HCEC 1CT (cell line): ENCODE results near the gene NOD1.
"Not testable (repeated sequence)": the region's sequence is repeated elsewhere in the genome, so short reads cannot be mapped to it uniquely, and the experiment has no call there.

ENCODE experiments used
- DNase-seq: peaks from one replicate; pipeline ENCODE4 v3.0.0-alpha.2; 2017

The NOD1 gene

GRCh38 chr7:30478349-30479201, at the start of gene NOD1:
NOD1 (minus strand) TSS chr7:30478784; CDS start chr7:30456921, 21,863 bp downstream.
- DNase-seq: peak; percentile 71

- DNase-seq: not testable (repeated sequence)
Observed at GRCh38 chr7:30527297-30527696, 48.7 kb upstream of the NOD1 start.

GRCh38 chr7:30526163-30526562, 47.6 kb upstream of the NOD1 start:
- no peak for DNase-seq

GRCh38 chr7:30525429-30525828, 46.8 kb upstream of the NOD1 start:
- DNase-seq: no peak

- DNase-seq: no peak
Observed at GRCh38 chr7:30524545-30524944, 46.0 kb upstream of the NOD1 start.

GRCh38 chr7:30523466-30523865, 44.9 kb upstream of the NOD1 start:
- no peak for DNase-seq

- DNase-seq: no peak
Observed at GRCh38 chr7:30522159-30522558, 43.6 kb upstream of the NOD1 start.

GRCh38 chr7:30521532-30521931, 42.9 kb upstream of the NOD1 start:
- DNase-seq: peak; percentile 9

- no peak for DNase-seq
Observed at GRCh38 chr7:30519122-30519521, 40.5 kb upstream of the NOD1 start.

- no peak for DNase-seq
Observed at GRCh38 chr7:30515761-30516160, 37.2 kb upstream of the NOD1 start.

- DNase-seq: no peak
Observed at GRCh38 chr7:30514776-30515175, 36.2 kb upstream of the NOD1 start.

- no peak for DNase-seq
Observed at GRCh38 chr7:30514177-30514576, 35.6 kb upstream of the NOD1 start.

- DNase-seq: no peak
Observed at GRCh38 chr7:30513762-30514161, 35.2 kb upstream of the NOD1 start.

- DNase-seq: no peak
Observed at GRCh38 chr7:30511973-30512662, 33.5 kb upstream of the NOD1 start.

- no peak for DNase-seq
Observed at GRCh38 chr7:30511494-30511893, 32.9 kb upstream of the NOD1 start.

- peak; percentile 28 for DNase-seq
Observed at GRCh38 chr7:30510124-30511075, 31.8 kb upstream of the NOD1 start.

- DNase-seq: not testable (repeated sequence)
Observed at GRCh38 chr7:30509171-30509857, 30.7 kb upstream of the NOD1 start.

- DNase-seq: not testable (repeated sequence)
Observed at GRCh38 chr7:30507346-30507900, 28.8 kb upstream of the NOD1 start.

GRCh38 chr7:30505174-30505697, 26.7 kb upstream of the NOD1 start:
- DNase-seq: no peak

- DNase-seq: peak; percentile 98
Observed at GRCh38 chr7:30504301-30505173, 26.0 kb upstream of the NOD1 start, which contains the start of gene GGCT. GGCT (minus strand) TSS chr7:30504829; CDS start chr7:30504709, 120 bp downstream.
